GM19452 (cell line): Measurements from ENCODE around the gene MC3R.
"Not testable (repeated sequence)": the region's sequence is repeated elsewhere in the genome, so short reads cannot be mapped to it uniquely, and the experiment has no call there.

Experiments
- ATAC-seq: cut with Tn5 transposase; IDR thresholded peaks from one replicate; pipeline ENCODE4 v1.9.1; 2021; ENCODE audit not compliant: unreplicated experiment

MC3R gene

GRCh38 chr20:56247954-56248782, at the start of gene MC3R:
TSS of gene MC3R (plus strand) at chr20:56248732. CDS start at chr20:56248844, 112 bp downstream.
- ATAC-seq, result no peak

- no peak for ATAC-seq
Observed at GRCh38 chr20:56200456-56200855, 48.1 kb upstream of the MC3R start.

- ATAC-seq, result no peak
Observed at GRCh38 chr20:56202493-56203077, 45.9 kb upstream of the MC3R start.

DNA sequence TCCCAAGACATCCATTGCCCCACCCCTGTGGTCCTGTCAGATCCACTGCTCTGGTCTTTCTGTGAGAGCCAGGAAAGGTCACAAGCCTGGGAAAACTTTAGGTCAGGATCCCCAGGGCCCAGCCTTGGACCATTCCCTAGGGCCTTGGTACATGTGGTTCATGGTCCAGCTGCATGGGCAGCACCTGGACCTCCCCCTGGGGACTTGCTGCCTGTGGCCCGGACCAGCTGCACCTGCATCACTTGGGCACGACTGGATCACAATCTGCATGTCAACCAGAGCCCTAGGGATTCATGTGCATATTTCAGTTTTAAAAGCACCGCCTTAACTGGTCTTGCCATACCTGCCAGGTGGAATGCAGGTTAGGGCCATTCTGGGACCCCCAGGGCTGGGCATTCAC, 44.3 kb upstream of the MC3R start:
- no peak for ATAC-seq

DNA sequence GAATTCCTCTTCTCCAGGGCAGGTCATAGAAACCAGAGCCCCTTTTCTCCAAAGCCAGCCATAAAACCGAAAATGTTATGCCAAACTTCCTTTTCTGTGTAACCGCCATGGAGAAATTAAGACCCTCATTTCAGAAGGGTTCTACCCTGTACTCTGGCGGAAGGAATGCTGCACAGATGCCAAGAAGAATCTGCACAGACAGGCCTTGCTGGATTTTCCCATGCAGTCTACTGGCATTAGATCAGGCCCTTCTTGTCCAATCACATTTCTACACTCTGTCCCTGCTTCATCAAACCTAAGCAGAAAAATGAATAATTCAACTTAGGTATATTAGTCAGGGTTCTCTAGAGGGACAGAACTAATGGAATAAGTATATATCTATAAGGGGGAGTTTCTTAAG, 43.2 kb upstream of the MC3R start:
- no peak for ATAC-seq

DNA sequence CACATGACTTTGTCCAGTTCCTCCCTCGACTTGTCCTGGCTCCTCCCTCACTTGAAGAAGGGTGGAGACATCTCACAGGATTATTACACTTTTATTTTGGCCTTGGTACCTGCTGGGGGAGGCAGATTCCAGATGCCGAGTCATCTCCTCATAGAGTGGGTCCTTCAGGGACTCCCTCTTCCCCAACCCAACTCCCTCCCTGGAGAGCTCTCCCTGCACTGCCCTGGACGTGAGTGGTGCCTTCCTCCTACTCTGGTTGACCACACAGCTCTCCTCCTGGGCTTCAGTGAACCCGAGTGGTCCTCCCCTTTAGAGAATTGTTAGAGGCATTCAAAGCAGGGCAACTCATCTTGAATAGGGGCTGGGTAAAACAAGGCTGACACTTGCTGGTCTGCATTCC, 40.9 kb upstream of the MC3R start:
- no peak for ATAC-seq

DNA sequence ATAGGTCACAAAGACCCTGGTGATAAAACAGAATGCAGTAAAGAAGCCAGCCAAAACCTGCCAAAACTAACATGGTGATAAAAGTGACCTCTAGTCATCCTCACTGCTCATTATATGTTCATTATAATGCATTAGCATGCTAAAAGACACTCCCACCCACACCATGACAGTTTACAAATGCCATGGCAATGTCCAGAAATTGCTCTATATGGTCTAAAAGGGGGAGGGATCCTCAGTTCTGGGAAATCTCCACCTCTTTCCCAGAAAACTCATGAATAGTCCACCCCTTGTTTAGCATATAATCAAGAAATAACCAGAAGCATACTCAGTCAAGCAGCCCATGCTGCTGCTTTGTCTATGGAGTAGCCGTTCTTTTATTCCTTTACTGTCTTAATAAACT, 40.4 kb upstream of the MC3R start:
- ATAC-seq, result no peak

DNA sequence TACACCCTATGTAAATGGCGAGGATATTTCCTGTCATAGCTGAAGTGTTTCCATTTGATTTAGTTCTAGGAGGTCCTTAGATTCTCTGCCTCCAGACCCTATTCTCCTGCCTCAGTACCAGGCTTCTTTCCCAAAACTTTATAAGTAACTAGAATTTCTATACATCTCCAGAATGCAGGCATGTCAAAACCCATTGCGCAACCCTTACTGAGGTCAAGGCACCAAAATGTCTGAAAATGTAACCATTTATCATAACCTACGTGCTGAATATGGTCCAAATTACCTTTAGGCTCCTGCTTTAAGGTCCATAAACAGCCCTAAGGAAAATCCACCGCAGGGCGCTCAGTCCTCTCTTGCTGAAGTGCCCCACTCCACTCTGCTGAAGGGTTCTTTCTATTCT, 37.5 kb upstream of the MC3R start:
- ATAC-seq, result no peak

GRCh38 chr20:56212091-56212490, 36.4 kb upstream of the MC3R start:
- no peak for ATAC-seq

DNA sequence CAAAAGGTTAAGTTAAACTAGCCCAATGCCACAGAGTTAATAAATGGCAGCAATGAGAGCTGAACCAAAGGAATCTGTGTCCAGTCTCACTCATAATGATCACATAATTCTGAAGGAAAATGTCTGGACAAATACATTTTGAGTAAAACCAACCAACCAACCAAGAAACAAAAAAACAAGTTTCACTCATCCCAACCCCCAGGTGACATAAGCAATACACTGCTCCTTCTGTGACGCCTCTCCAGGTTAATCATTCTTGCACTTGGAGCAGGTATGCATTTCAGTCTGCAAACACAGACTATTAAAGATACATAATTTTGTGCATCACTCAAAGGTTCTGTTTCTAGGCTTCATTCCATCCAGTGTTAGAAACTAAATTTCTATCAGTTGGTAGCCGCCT, 35.2 kb upstream of the MC3R start:
- ATAC-seq, result no peak

DNA sequence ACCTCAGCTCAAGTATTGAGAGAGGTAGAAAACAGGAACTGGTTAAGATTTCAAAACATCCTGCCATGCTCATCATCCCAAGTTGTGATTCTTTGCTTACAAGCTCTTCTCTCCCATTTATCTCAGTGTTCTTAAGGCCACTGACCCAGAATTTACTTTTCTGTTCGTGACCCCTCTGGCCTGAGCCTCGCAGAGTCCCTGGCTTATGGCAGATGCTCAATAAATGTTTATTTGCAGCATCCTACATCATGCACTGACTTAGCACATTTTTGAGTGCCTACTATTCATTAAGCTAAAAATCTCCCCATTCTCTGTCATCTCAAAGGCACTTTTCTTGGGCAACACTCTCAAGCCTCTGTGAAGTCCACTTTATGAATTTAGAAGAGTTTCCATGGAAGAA, 33.4 kb upstream of the MC3R start:
- no peak for ATAC-seq

DNA sequence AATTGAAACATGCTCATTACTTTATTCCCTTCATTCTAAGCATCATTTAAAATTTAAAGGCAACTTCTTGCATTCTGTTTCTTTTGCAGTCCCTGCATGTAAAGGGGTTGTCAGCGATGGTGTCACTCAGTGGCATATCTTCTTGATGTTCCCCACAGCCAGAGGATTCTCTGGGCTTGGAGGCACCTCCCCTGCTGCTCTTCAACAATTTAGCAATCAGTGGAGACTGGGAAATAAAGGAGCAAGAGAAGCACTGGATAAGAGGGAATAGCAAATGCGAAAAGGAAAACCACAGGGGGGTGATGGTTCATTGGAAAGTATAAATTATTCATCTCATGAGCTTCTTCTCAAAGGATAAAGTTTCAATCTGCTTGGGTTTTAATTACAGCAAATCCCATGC, 30.7 kb upstream of the MC3R start:
- ATAC-seq, result no peak

DNA sequence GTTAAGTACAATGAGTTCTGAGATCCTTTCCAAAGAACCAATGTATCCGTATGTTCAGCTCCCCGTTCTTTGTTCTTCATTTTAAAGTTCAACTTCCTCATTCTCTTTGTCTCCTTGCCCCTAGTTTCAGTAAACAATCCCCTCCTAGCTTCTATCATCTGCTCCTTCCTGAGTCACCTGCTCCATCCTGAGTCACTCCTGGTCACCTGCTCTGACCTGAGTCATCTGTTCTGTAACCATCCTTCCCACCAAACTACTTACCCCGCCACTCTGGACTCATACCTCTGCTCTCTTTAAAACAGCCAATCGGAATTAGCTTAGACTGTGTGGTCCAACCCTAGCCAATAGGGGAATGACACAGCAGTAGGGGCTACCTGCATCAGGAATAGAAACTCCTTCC, 27.3 kb upstream of the MC3R start:
- not testable (repeated sequence) for ATAC-seq

- ATAC-seq, result no peak
Observed at GRCh38 chr20:56222201-56222600, 26.3 kb upstream of the MC3R start.

- ATAC-seq, result no peak
Observed at GRCh38 chr20:56222945-56223344, 25.6 kb upstream of the MC3R start.

GRCh38 chr20:56223352-56223751, 25.2 kb upstream of the MC3R start:
- no peak for ATAC-seq

- ATAC-seq, result no peak
Observed at GRCh38 chr20:56228021-56228420, 20.5 kb upstream of the MC3R start.

GRCh38 chr20:56229812-56230211, 18.7 kb upstream of the MC3R start:
- ATAC-seq, result no peak

DNA sequence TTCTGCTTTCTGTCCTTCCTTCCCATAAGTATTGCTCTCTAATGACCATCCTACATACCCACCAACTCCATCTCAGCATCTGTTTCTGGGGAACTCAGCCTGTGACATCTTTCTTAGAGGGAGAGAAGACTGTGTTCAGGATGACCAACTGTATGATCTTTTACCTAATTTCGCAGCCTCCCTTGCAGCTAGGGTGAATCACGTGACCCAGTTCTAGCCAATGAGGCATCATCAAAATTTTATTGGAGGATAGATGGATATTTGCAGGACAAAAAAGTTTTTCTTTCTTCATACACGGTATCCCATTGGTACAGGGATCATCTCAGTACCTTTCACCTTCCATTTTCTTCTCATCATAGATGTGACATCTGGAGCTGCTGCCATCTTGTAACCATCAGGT, 14.4 kb upstream of the MC3R start:
- no peak for ATAC-seq

DNA sequence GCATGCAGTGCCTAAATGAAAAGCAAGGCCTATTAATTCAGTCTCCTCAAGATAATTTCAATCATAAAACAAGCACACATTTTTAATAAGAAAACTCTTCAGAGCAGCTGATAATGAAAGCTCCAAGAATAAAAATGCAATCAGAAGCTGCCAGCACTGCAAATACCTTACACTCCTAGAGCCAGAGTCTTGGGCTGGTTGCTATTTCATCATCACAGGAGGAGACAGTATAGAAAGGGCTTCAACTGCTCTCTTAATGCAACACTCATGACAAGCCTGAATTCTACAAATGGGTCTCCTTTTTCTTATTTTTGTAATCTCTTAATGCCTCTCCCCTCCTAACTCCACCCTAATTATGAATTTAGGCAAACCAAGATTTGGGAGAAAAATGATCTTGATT, 11.2 kb upstream of the MC3R start:
- ATAC-seq, result no peak

GRCh38 chr20:56244259-56244658, 4.3 kb upstream of the MC3R start:
- no peak for ATAC-seq

- ATAC-seq, result no peak
Observed at GRCh38 chr20:56245761-56246160, 2.8 kb upstream of the MC3R start.
